Left forelimb (tissue), 1 donor: ENCODE results near the gene LCN6.

Experiments
- DNase-seq: peaks from one replicate; pipeline ENCODE4 v3.0.0-alpha.2; 2018; ENCODE audit warnings: low spot score

Gene LCN6

GRCh38 chr9:136743639-136744211, 4.6 kb downstream of the LCN6 start:
- DNase-seq = no peak

DNA sequence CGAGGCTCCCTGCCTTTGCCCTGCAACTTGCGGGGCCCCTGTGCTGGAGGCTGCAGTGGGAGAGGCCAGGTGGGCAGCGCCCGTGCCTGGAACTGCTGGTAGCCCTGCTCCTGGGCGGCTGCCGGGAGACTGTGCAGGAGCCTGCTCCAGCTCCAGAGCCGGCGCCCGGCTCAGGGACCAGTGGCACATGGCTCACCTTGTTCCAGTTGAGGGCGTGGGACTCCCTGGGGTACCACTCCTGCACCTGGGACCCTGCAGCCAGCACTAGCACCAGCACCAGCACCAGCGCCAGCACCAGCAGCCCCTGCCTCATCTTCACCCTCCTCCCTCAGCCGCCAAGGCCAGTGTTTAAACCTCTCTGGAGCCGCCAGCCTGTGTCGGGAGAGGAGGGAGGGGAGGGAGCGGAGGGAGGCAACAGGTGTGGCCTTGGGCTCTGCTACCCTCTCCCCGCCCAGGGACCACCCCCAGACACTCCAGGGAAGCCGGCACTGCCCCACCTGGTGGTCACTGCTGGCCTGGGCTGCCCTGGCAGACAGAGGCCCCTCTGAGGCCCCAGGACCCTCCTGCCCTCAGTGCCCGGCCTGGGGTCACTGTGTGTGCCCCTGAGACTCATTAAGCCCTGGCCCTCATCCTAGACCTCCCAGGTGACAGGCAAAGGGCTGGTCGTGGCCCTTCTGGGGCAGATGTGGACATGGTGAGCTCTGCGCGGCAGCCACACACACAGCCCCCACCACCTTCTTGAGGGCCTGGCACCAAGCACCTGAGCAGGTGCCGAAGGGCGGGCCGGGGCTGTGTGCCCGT, 5.5 kb downstream of the LCN6 start, which contains the start of gene LCN10:
LCN10 (minus strand) TSS at position 350 of the 801 bp plus-strand sequence; CDS start at position 313, 37 bp downstream.
- no peak for DNase-seq

GRCh38 chr9:136741883-136742571, 6.3 kb downstream of the LCN6 start:
- no peak for DNase-seq

- no peak for DNase-seq
Measured at GRCh38 chr9:136740971-136741882, 7.1 kb downstream of the LCN6 start.

- DNase-seq = no peak
Measured at GRCh38 chr9:136740491-136740890, 7.8 kb downstream of the LCN6 start.

DNA sequence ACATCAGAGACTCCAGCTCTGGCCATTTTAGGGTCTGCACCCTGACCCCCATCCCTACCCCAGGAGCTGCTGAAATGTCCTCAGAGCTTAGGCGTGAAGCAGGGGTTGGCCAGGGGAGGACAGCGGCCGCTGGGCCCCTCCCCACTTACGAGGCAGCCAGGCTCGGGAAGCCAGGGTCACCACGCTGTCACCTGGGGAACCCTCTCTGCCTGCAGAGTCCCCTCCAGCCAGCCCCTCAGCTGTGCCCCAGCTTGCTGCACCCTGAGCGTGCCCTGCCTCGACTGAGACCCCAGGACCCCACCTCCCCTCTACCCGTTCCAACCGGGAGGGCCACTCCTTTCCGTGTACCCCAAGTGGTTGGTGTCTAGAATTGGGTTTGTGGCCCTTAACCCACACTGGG, 8.3 kb downstream of the LCN6 start:
- no peak for DNase-seq

GRCh38 chr9:136739509-136739908, 8.8 kb downstream of the LCN6 start:
- DNase-seq = no peak

GRCh38 chr9:136738960-136739359, 9.4 kb downstream of the LCN6 start:
- no peak for DNase-seq

GRCh38 chr9:136735812-136736480, 12.4 kb downstream of the LCN6 start:
- no peak for DNase-seq

- no peak for DNase-seq
Measured at GRCh38 chr9:136734837-136735496, 13.4 kb downstream of the LCN6 start.

GRCh38 chr9:136733611-136734010, 14.7 kb downstream of the LCN6 start:
- DNase-seq = no peak

GRCh38 chr9:136732444-136733178, 15.7 kb downstream of the LCN6 start:
- no peak for DNase-seq

DNA sequence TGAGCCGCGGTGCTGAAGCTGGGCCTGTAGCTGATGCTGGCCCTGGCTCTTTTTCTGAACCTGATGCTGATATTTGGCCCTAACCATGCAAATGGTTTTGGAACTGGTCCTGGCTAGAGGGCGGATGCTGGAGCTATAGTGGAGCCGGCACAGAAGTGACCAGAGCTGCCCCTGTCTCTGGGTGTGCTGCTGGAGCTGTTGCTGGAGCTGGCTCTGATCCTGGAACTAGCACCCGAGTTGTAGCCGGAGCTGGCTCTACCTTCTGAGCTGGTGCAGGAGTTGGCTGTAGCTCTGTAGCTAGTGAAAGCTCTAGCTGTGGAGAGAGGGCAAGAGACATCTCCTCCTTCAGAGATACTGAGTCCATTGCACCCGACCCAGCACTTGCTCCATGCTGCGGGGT, 18.4 kb downstream of the LCN6 start:
- DNase-seq = no peak

GRCh38 chr9:136729144-136729543, 19.2 kb downstream of the LCN6 start:
- DNase-seq = no peak

DNA sequence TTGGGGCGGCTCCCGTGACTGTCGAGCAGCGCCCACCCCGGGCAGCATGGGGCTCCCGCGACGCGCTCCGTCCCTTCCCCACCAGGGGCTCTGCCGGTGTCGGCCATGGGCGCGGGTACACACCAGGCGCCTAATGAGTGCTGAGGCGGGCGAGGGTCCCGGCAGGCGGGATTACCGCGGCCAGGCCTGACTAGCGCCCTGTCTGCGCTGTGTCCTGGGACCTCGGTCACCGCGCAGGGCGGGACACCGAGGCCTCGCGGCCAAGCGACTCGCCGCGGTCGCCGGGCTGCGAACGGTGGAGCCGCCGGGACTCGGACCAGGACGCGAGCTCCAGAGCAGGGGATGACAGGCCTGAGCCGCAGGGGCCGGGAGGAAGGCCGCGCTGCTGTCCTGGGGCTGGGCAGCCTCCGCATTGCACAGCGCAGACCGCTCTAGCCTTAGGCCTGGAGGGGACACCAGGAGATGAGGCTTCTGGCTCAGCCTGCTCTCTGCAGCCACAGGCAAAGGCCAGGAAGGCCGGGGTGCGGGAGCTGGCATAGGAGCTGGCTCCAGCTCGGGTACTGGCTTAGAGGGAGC, 19.7 kb downstream of the LCN6 start:
- no peak for DNase-seq

- DNase-seq = peak; percentile 95
Measured at GRCh38 chr9:136728080-136728547, 20.2 kb downstream of the LCN6 start.

- no peak for DNase-seq
Measured at GRCh38 chr9:136726631-136727191, 21.6 kb downstream of the LCN6 start.

DNA sequence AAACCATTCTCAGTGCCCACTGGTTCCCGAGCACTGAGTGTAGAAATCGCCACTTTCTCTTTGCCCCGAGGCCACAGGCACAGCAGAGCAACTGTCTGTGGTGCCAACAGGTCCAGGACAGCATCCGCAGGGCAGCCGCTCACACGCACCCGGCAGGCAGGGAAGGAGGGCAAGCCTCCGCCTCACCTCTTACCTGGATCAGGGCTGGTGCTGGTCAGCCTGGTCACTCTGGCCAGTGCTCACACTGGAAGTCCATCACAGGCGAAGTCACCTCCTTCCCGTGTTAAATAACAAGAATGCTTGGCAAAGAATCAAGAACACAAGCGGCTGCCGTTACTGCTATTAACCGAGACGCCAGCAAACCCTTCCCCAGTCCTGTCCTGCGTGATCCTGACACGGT, 22.2 kb downstream of the LCN6 start:
- DNase-seq = no peak

DNA sequence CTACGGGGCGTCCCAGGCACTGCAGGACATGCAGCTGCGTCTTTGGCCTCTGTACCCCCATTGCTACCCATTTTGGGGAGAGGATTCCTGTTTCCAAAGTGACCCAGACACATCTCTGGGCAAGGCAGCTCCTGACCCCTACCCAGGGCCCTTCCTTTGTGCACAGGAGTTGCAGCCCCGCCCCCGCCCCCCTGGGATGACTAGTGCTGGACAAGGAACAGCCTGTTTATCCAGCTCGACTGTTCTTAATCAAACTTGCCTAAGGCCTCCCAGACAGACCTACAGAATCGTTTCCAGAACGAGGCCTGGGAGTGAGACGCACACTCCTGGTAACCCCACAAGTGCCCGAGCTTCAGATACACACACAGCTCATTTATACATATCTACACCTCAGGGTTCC, 22.7 kb downstream of the LCN6 start:
- no peak for DNase-seq
